IPS DF 6.9 (cell line): ENCODE data around the gene PGM3.
"Not testable (repeated sequence)": the region's sequence is repeated elsewhere in the genome, so short reads cannot be mapped to it uniquely, and the experiment has no call there.

ENCODE experiments used
- DNase-seq: peaks from one replicate; pipeline ENCODE4 v3.0.0-alpha.2; 2013; ENCODE audit warnings: low read depth, low spot score
- H3K27ac ChIP-seq: one replicate; pipeline ENCODE4 v1.5.1; 2013; ENCODE audit warnings: low read length, control low read depth
- H3K27me3 ChIP-seq: 2 replicates; pipeline ENCODE4 v1.6.1; 2013; ENCODE audit warnings: mild to moderate bottlenecking, low read length; ENCODE audit not compliant: control insufficient read depth, insufficient read depth
- H3K36me3 ChIP-seq: 2 replicates; pipeline ENCODE4 v1.6.1; 2013; ENCODE audit warnings: low read length; ENCODE audit not compliant: control insufficient read depth, insufficient read depth
- H3K4me1 ChIP-seq: 2 replicates; pipeline ENCODE4 v1.6.1; 2013; ENCODE audit warnings: low read length; ENCODE audit not compliant: control insufficient read depth, insufficient read depth
- H3K4me3 ChIP-seq: 2 replicates; pipeline ENCODE4 v1.5.1; 2013; ENCODE audit warnings: mild to moderate bottlenecking, low read length
- H3K9me3 ChIP-seq: 2 replicates; pipeline ENCODE4 v1.6.1; 2013; ENCODE audit warnings: low read length, inconsistent platforms; ENCODE audit not compliant: control insufficient read depth, insufficient read depth
- WGBS: extraction: QIAGEN DNeasy Blood & Tissue Kit; methylation state at CpG from one replicate; pipeline ENCODE4 v1.1.7; 2013; ENCODE audit warnings: mixed read lengths, missing lambda C conversion rate; ENCODE audit not compliant: insufficient read length, insufficient coverage; 5-methylcytosine and 5-hydroxymethylcytosine counted together

PGM3 gene

GRCh38 chr6:83199863-83200225, 6.8 kb upstream of the PGM3 start:
- no peak overlapping the region for H3K4me3 ChIP-seq
- no peaks in the 10 kb centered on the region for H3K9me3 ChIP-seq
- H3K36me3 ChIP-seq = peaks cover 4% of the 10 kb centered on the region; the same call in 1 of the 2 replicates
- H3K4me1 ChIP-seq = no peaks in the 10 kb centered on the region
- no peaks in the 10 kb centered on the region for H3K27me3 ChIP-seq
- no CpG with 5 or more reads among the region's 2 CpGs for WGBS
- no peak overlapping the region for H3K27ac ChIP-seq
- DNase-seq = no peak

GRCh38 chr6:83199173-83199862, 6.3 kb upstream of the PGM3 start:
- H3K9me3 ChIP-seq = no peaks in the 10 kb centered on the region
- peaks cover 4% of the 10 kb centered on the region; the same call in 1 of the 2 replicates for H3K36me3 ChIP-seq
- DNase-seq = no peak
- H3K27ac ChIP-seq = no peak overlapping the region
- H3K27me3 ChIP-seq = no peaks in the 10 kb centered on the region
- no peak overlapping the region for H3K4me3 ChIP-seq
- no CpG with 5 or more reads among the region's 5 CpGs for WGBS
- H3K4me1 ChIP-seq = no peaks in the 10 kb centered on the region

- no CpG with 5 or more reads among the region's 4 CpGs for WGBS
- no peak overlapping the region for H3K4me3 ChIP-seq
- no peak overlapping the region for H3K27ac ChIP-seq
- H3K27me3 ChIP-seq = no peaks in the 10 kb centered on the region
- H3K9me3 ChIP-seq = no peaks in the 10 kb centered on the region
- DNase-seq = no peak
- H3K4me1 ChIP-seq = no peaks in the 10 kb centered on the region
- H3K36me3 ChIP-seq = peaks cover 4% of the 10 kb centered on the region; the same call in 1 of the 2 replicates
Observed at GRCh38 chr6:83198486-83199172, 5.6 kb upstream of the PGM3 start.

GRCh38 chr6:83193747-83194566, 892 bp upstream of the PGM3 start:
- Histone ChIP-seq H3K9me3 (no peaks in the 10 kb centered on the region), H3K27ac (no peak overlapping the region), H3K4me3 (peak overlapping the region; percentile 88), H3K4me1 (no peaks in the 10 kb centered on the region), H3K36me3 (peaks cover 6% of the 10 kb centered on the region), H3K27me3 (no peaks in the 10 kb centered on the region)
- DNase-seq = no peak
- WGBS = no CpG with 5 or more reads among the region's 44 CpGs

- no peak for DNase-seq
- Histone ChIP-seq H3K27ac (no peak overlapping the region), H3K9me3 (no peaks in the 10 kb centered on the region), H3K4me3 (peak overlapping the region; percentile 88), H3K36me3 (peaks cover 5% of the 10 kb centered on the region), H3K4me1 (no peaks in the 10 kb centered on the region), H3K27me3 (no peaks in the 10 kb centered on the region)
- WGBS = no CpG with 5 or more reads among the region's 4 CpGs
Observed at GRCh38 chr6:83192456-83192855, 609 bp downstream of the PGM3 start.

GRCh38 chr6:83191974-83192373, 1.1 kb downstream of the PGM3 start:
- DNase-seq, H3K27ac ChIP-seq, H3K36me3 ChIP-seq, H3K4me3 ChIP-seq, H3K9me3 ChIP-seq, H3K4me1 ChIP-seq, H3K27me3 ChIP-seq: not testable (repeated sequence)
- no CpG with 5 or more reads among the region's 18 CpGs for WGBS

GRCh38 chr6:83190626-83191025, 2.4 kb downstream of the PGM3 start:
- no peaks in the 10 kb centered on the region for H3K4me1 ChIP-seq
- DNase-seq = no peak
- no peak overlapping the region for H3K27ac ChIP-seq
- H3K27me3 ChIP-seq = no peaks in the 10 kb centered on the region
- peaks cover 11% of the 10 kb centered on the region; the same call in 1 of the 2 replicates for H3K36me3 ChIP-seq
- H3K9me3 ChIP-seq = no peaks in the 10 kb centered on the region
- WGBS = no CpG with 5 or more reads among the region's 6 CpGs
- no peak overlapping the region for H3K4me3 ChIP-seq

GRCh38 chr6:83188501-83188900, 4.6 kb downstream of the PGM3 start:
- Histone ChIP-seq H3K36me3 (peaks cover 11% of the 10 kb centered on the region; the same call in 1 of the 2 replicates), H3K4me3 (no peak overlapping the region), H3K9me3 (no peaks in the 10 kb centered on the region), H3K27me3 (no peaks in the 10 kb centered on the region), H3K4me1 (no peaks in the 10 kb centered on the region), H3K27ac (no peak overlapping the region)
- DNase-seq = no peak
- no CpG with 5 or more reads among the region's 3 CpGs for WGBS

- no peak overlapping the region for H3K4me3 ChIP-seq
- no peaks in the 10 kb centered on the region for H3K27me3 ChIP-seq
- H3K4me1 ChIP-seq = no peaks in the 10 kb centered on the region
- no peak overlapping the region for H3K27ac ChIP-seq
- peaks cover 11% of the 10 kb centered on the region; the same call in 1 of the 2 replicates for H3K36me3 ChIP-seq
- WGBS = no CpG with 5 or more reads among the region's 2 CpGs
- no peak for DNase-seq
- H3K9me3 ChIP-seq = no peaks in the 10 kb centered on the region
Observed at GRCh38 chr6:83185096-83185495, 8.0 kb downstream of the PGM3 start.

GRCh38 chr6:83183082-83183828, 9.8 kb downstream of the PGM3 start:
- no CpG with 5 or more reads among the region's 9 CpGs for WGBS

More at GRCh38 chr6:83183082-83183828, 9.8 kb downstream of the PGM3 start:
- Histone ChIP-seq H3K4me3 (no peak overlapping the region), H3K9me3 (no peaks in the 10 kb centered on the region), H3K4me1 (no peaks in the 10 kb centered on the region), H3K36me3 (peaks cover 6% of the 10 kb centered on the region; the same call in 1 of the 2 replicates), H3K27ac (no peak overlapping the region), H3K27me3 (no peaks in the 10 kb centered on the region)
- no peak for DNase-seq
